Measurements from ENCODE around the gene ZC3H7B.
A peak's percentile ranks its signal among the peaks of the same experiment; 100 is the strongest.

The ZC3H7B gene

DNA sequence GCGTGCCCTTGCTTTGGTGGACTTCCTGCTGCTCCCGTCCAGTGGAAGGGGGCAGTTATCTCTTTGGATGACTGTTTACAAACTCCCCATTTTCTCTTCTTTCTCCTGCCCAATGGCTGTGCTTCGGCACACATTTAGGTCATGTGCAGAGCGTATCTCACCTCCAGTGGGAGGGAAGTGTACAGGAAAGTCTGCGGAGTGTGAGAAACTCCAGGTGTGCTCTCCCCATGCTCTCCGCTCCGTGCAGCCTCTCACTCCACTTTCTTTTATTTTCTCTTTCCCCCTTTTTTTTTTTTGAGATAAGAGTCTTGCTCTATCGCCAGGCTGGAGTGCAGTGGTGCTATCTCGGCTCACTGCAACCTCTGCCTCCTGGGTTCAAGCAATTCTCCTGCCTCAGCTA, 68.5 kb downstream of the ZC3H7B start:
- H3K36me3 ChIP-seq (ENCODE audit: insufficient read depth, low read length) = no peaks in the 10 kb centered on the region
- TF ChIP-seq EZH2 (IDR thresholded peaks at IDR 0.05; ENCODE audit: borderline replicate concordance, low read length) = no peak
- TF ChIP-seq CTCF (IDR thresholded peaks at IDR 0.05; ENCODE audit: low read length) = no peak
- no peak overlapping the region for H3K9ac ChIP-seq (ENCODE audit: low read length)
- H3K4me2 ChIP-seq (ENCODE audit: low read length) = no peak overlapping the region
- H3K9me2 ChIP-seq (ENCODE audit: low read depth, low read length) = no peaks in the 10 kb centered on the region
- no peak overlapping the region for H3K27ac ChIP-seq (ENCODE audit: low read depth, low read length, poor library complexity, severe bottlenecking)
- no peak overlapping the region for H3K4me3 ChIP-seq (ENCODE audit: low read depth, low read length, poor library complexity, severe bottlenecking)
- no peaks in the 10 kb centered on the region for H3K79me2 ChIP-seq (ENCODE audit: insufficient read depth, low read length)
- H3K9me3 ChIP-seq (ENCODE audit: low read length) = no peaks in the 10 kb centered on the region
- peaks cover 13% of the 10 kb centered on the region for H3K4me1 ChIP-seq (ENCODE audit: insufficient read depth, low read length, severe bottlenecking)
- H3K27me3 ChIP-seq (ENCODE audit: insufficient read depth, low read length) = no peaks in the 10 kb centered on the region; the same call in 1 of the 2 replicates
- no peaks in the 10 kb centered on the region for H4K20me1 ChIP-seq (ENCODE audit: insufficient read depth, low read length)
- H2AFZ ChIP-seq (ENCODE audit: low read length) = no peak overlapping the region
- no peaks in the 10 kb centered on the region for H3F3A ChIP-seq (ENCODE audit: insufficient read depth, low read length)

GRCh38 chr22:41377846-41378245, 76.5 kb downstream of the ZC3H7B start:
- no peaks in the 10 kb centered on the region for H3K79me2 ChIP-seq (ENCODE audit: insufficient read depth, low read length)
- H3K27me3 ChIP-seq (ENCODE audit: insufficient read depth, low read length) = no peaks in the 10 kb centered on the region; the same call in 1 of the 2 replicates
- no peaks in the 10 kb centered on the region for H3K9me2 ChIP-seq (ENCODE audit: low read depth, low read length)
- H4K20me1 ChIP-seq (ENCODE audit: insufficient read depth, low read length) = no peaks in the 10 kb centered on the region
- no peak for TF ChIP-seq EZH2 (IDR thresholded peaks at IDR 0.05; ENCODE audit: borderline replicate concordance, low read length)
- no peak for TF ChIP-seq CTCF (IDR thresholded peaks at IDR 0.05; ENCODE audit: low read length)
- no peak overlapping the region for H2AFZ ChIP-seq (ENCODE audit: low read length)
- H3K27ac ChIP-seq (ENCODE audit: low read depth, low read length, poor library complexity, severe bottlenecking) = no peak overlapping the region
- no peak overlapping the region for H3K4me3 ChIP-seq (ENCODE audit: low read depth, low read length, poor library complexity, severe bottlenecking)
- no peaks in the 10 kb centered on the region for H3F3A ChIP-seq (ENCODE audit: insufficient read depth, low read length)
- peaks cover 13% of the 10 kb centered on the region for H3K4me1 ChIP-seq (ENCODE audit: insufficient read depth, low read length, severe bottlenecking)
- no peaks in the 10 kb centered on the region for H3K36me3 ChIP-seq (ENCODE audit: insufficient read depth, low read length)
- no peak overlapping the region for H3K9ac ChIP-seq (ENCODE audit: low read length)
- H3K4me2 ChIP-seq (ENCODE audit: low read length) = no peak overlapping the region
- no peaks in the 10 kb centered on the region for H3K9me3 ChIP-seq (ENCODE audit: low read length)

DNA sequence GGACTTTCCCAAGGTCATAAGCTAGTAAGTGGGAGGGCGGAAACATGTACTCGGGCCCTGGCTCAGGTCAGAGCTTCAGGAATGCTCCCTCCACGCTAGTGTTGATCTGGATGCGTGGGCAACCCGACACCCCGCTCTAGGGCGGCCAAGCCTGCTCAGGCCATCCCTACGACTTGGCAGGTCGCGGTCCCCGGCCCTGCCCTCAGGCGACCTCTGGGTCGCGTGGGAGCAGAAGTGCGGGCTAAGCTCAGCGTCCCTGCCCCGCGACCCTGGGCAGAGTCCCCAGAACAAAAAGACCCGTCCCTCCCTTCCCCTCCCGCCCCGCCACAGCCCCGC, 79.6 kb downstream of the ZC3H7B start:
- no peaks in the 10 kb centered on the region for H3F3A ChIP-seq (ENCODE audit: insufficient read depth, low read length)
- no peaks in the 10 kb centered on the region for H3K79me2 ChIP-seq (ENCODE audit: insufficient read depth, low read length)
- peak overlapping the region; percentile 26 for H3K27ac ChIP-seq (ENCODE audit: low read depth, low read length, poor library complexity, severe bottlenecking)
- H3K4me1 ChIP-seq (ENCODE audit: insufficient read depth, low read length, severe bottlenecking) = peaks cover 22% of the 10 kb centered on the region
- H3K9me3 ChIP-seq (ENCODE audit: low read length) = no peaks in the 10 kb centered on the region
- peak overlapping the region; percentile 65 for H3K9ac ChIP-seq (ENCODE audit: low read length)
- H3K9me2 ChIP-seq (ENCODE audit: low read depth, low read length) = no peaks in the 10 kb centered on the region
- H2AFZ ChIP-seq (ENCODE audit: low read length) = no peak overlapping the region
- peak overlapping the region; percentile 72 for H3K4me2 ChIP-seq (ENCODE audit: low read length)
- H4K20me1 ChIP-seq (ENCODE audit: insufficient read depth, low read length) = no peaks in the 10 kb centered on the region
- TF ChIP-seq CTCF (IDR thresholded peaks at IDR 0.05; ENCODE audit: low read length) (no peak), EZH2 (IDR thresholded peaks at IDR 0.05; ENCODE audit: borderline replicate concordance, low read length) (no peak)
- peak overlapping the region; percentile 70 for H3K4me3 ChIP-seq (ENCODE audit: low read depth, low read length, poor library complexity, severe bottlenecking)
- H3K27me3 ChIP-seq (ENCODE audit: insufficient read depth, low read length) = no peaks in the 10 kb centered on the region; the same call in 1 of the 2 replicates
- H3K36me3 ChIP-seq (ENCODE audit: insufficient read depth, low read length) = no peaks in the 10 kb centered on the region

Data from OCI-LY1 (cell line).